Measurements from ENCODE around the gene PSG11.
"Not testable (repeated sequence)": the region's sequence is repeated elsewhere in the genome, so short reads cannot be mapped to it uniquely, and the experiment has no call there.

GRCh38 chr19:43058440-43058839 lies 32.2 kb upstream of the PSG11 start:
- TF ChIP-seq CTCF (IDR thresholded peaks at IDR 0.05); POLR2AphosphoS5 (IDR thresholded peaks at IDR 0.05; ENCODE audit: low read depth, low read length); REST (IDR thresholded peaks at IDR 0.05; ENCODE audit: insufficient read depth in 1 of 2, low read depth in 2 of 2, low read length in 1 of 2); TCF7L2 (IDR thresholded peaks at IDR 0.05; ENCODE audit: low read depth, low read length); SIN3A (IDR thresholded peaks at IDR 0.05; ENCODE audit: borderline replicate concordance, insufficient read depth, low read depth, low read length): not testable (repeated sequence)
